Activated CD8-positive, alpha-beta memory T cell treated with anti-CD3 and anti-CD28 coated beads, Interleukin-2, amount 50 U/mL, for 24 hours (primary cell): ENCODE results near the gene NPC1.

ENCODE experiments used
- DNase-seq: peaks from one replicate; pipeline ENCODE4 v3.0.0-alpha.2; 2020; ENCODE audit errors: extremely low read depth

Gene NPC1

GRCh38 chr18:23548275-23548674 is 38.0 kb downstream of the NPC1 start:
- no peak for DNase-seq

GRCh38 chr18:23547846-23548245 is 38.5 kb downstream of the NPC1 start:
- no peak for DNase-seq

- DNase-seq, result no peak
Measured at GRCh38 chr18:23547306-23547705, 39.0 kb downstream of the NPC1 start.

- no peak for DNase-seq
Measured at GRCh38 chr18:23545247-23545789, 41.0 kb downstream of the NPC1 start.

- DNase-seq, result no peak
Measured at GRCh38 chr18:23542461-23542860, 43.8 kb downstream of the NPC1 start.

- DNase-seq, result no peak
Measured at GRCh38 chr18:23541349-23542093, 44.8 kb downstream of the NPC1 start.

- no peak for DNase-seq
Measured at GRCh38 chr18:23540867-23541266, 45.4 kb downstream of the NPC1 start.

- no peak for DNase-seq
Measured at GRCh38 chr18:23539911-23540525, 46.3 kb downstream of the NPC1 start.

GRCh38 chr18:23539296-23539695 is 47.0 kb downstream of the NPC1 start:
- no peak for DNase-seq

- no peak for DNase-seq
Measured at GRCh38 chr18:23538870-23539269, 47.4 kb downstream of the NPC1 start.

GRCh38 chr18:23538001-23538400 is 48.3 kb downstream of the NPC1 start:
- DNase-seq, result no peak

- DNase-seq, result no peak
Measured at GRCh38 chr18:23537274-23537673, 49.0 kb downstream of the NPC1 start.

GRCh38 chr18:23536204-23536603 is 50.1 kb downstream of the NPC1 start:
- DNase-seq, result no peak

- DNase-seq, result no peak
Measured at GRCh38 chr18:23534276-23534675, 52.0 kb downstream of the NPC1 start.

GRCh38 chr18:23532848-23533247 is 53.5 kb downstream of the NPC1 start:
- no peak for DNase-seq

GRCh38 chr18:23531912-23532311 is 54.4 kb downstream of the NPC1 start:
- no peak for DNase-seq

- no peak for DNase-seq
Measured at GRCh38 chr18:23530195-23530594, 56.1 kb downstream of the NPC1 start.

- no peak for DNase-seq
Measured at GRCh38 chr18:23529604-23530003, 56.7 kb downstream of the NPC1 start.

GRCh38 chr18:23528580-23529472 is 57.5 kb downstream of the NPC1 start:
- DNase-seq, result no peak

GRCh38 chr18:23526501-23527063 is 59.7 kb downstream of the NPC1 start:
- no peak for DNase-seq

GRCh38 chr18:23524213-23524707 is 62.0 kb downstream of the NPC1 start:
- DNase-seq, result no peak
